ENCODE results near the gene GTF2F1. TPM values are rescaled to one million over a fixed set of nuclear protein-coding genes. Genes with fewer than 3 reads are reported as not detected.
"Not testable (repeated sequence)": the region's sequence is repeated elsewhere in the genome, so short reads cannot be mapped to it uniquely, and the experiment has no call there.

GTF2F1 gene
- total RNA-seq, 1 donor from 2014 or later: 32.1 TPM

- DNase-seq: not testable (repeated sequence)
These were observed 37.5 kb downstream of the GTF2F1 start for GRCh38 chr19:6355321-6356040.

- no peak for DNase-seq
These were observed 38.8 kb downstream of the GTF2F1 start for GRCh38 chr19:6354098-6354674.

GRCh38 chr19:6352381-6353165 lies 40.4 kb downstream of the GTF2F1 start:
- no peak for DNase-seq

- DNase-seq: no peak
These were observed 42.3 kb downstream of the GTF2F1 start for GRCh38 chr19:6350688-6351087.

- not testable (repeated sequence) for DNase-seq
These were observed 43.7 kb downstream of the GTF2F1 start for GRCh38 chr19:6349271-6349670.

GRCh38 chr19:6343462-6343861 lies 49.5 kb downstream of the GTF2F1 start:
- no peak for DNase-seq

- DNase-seq: peak; percentile 18
These were observed 52.3 kb downstream of the GTF2F1 start for GRCh38 chr19:6340493-6341201.

- DNase-seq: no peak
These were observed 58.3 kb downstream of the GTF2F1 start for GRCh38 chr19:6334490-6335285.

GRCh38 chr19:6333439-6333838 lies 59.5 kb downstream of the GTF2F1 start, which contains the start of gene ACER1:
Gene ACER1 (minus strand): TSS chr19:6333612. CDS start chr19:6333551, 61 bp downstream.
- DNase-seq: no peak

Small RNA genes within 50 kb of the gene (small RNA-seq; reads per million reads assigned to genes)
- not detected for gene MIR6790 (ENCODE audit: low replicate concordance)
- gene MIR6885 (ENCODE audit: low replicate concordance): not detected

Other genes starting within 250 kb of the GTF2F1 start
- gene MLLT1, start 113.2 kb downstream of the GTF2F1 start, total RNA-seq: 7.5 TPM
- not detected for gene ACER1, start 59.6 kb downstream of the GTF2F1 start, total RNA-seq
- 34.8 TPM for gene CLPP, start 31.6 kb downstream of the GTF2F1 start, total RNA-seq
- 92.1 TPM for gene ALKBH7, start 20.4 kb downstream of the GTF2F1 start, total RNA-seq
- gene PSPN, start 17.2 kb downstream of the GTF2F1 start, total RNA-seq: 1.5 TPM
- gene KHSRP, start 31.6 kb upstream of the GTF2F1 start, total RNA-seq: 125 TPM
- 0.41 TPM for gene SLC25A41, start 40.6 kb upstream of the GTF2F1 start, total RNA-seq
- 46.7 TPM for gene SLC25A23, start 66.6 kb upstream of the GTF2F1 start, total RNA-seq
- gene CRB3, start 71.1 kb upstream of the GTF2F1 start, total RNA-seq: 2.7 TPM
- 0.51 TPM for gene DENND1C, start 88.6 kb upstream of the GTF2F1 start, total RNA-seq
- gene TUBB4A, start 109.1 kb upstream of the GTF2F1 start, total RNA-seq: 1.6 TPM
- gene TNFSF9, start 137.9 kb upstream of the GTF2F1 start, total RNA-seq: 0.62 TPM
- not detected for gene CD70, start 198.0 kb upstream of the GTF2F1 start, total RNA-seq

All from tongue (tissue), 3 donors.